ENCODE data around the gene GOLT1B. TPM values are rescaled to one million over a fixed set of nuclear protein-coding genes. Genes with fewer than 3 reads are reported as not detected.
A peak's percentile ranks its signal among the peaks of the same experiment; 100 is the strongest.

The GOLT1B gene
- total RNA-seq, 1 experiment from 2014 or later: 58.6 TPM

DNA sequence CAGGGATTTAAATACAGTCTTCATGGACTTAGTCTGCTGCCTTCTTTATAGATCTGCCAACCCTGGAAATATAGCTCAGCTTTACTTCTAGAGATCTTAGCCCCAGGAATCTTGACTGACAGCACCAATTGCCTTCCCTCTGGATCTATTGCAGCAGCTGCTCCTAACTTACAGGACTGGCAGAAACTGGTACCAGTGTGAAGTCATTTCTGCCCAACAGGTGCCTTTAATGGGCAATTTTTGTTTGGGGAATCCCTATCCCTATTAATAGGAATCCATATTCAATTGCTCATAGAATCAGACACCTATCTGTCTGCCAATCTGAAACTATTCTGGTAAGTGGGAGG is 51.7 kb downstream of the GOLT1B start:
- Mint-ChIP-seq H3K27me3 (ENCODE audit: insufficient read depth, unreplicated experiment) (no peaks in the 10 kb centered on the region), H3K4me3 (ENCODE audit: unreplicated experiment) (no peak overlapping the region), H3K27ac (ENCODE audit: low read depth, unreplicated experiment) (no peak overlapping the region), H3K4me1 (ENCODE audit: insufficient read depth, unreplicated experiment) (no peaks in the 10 kb centered on the region), H3K36me3 (ENCODE audit: insufficient read depth, unreplicated experiment) (no peaks in the 10 kb centered on the region), H3K9me3 (ENCODE audit: unreplicated experiment) (no peaks in the 10 kb centered on the region)
- TF ChIP-seq, protein P1, sequence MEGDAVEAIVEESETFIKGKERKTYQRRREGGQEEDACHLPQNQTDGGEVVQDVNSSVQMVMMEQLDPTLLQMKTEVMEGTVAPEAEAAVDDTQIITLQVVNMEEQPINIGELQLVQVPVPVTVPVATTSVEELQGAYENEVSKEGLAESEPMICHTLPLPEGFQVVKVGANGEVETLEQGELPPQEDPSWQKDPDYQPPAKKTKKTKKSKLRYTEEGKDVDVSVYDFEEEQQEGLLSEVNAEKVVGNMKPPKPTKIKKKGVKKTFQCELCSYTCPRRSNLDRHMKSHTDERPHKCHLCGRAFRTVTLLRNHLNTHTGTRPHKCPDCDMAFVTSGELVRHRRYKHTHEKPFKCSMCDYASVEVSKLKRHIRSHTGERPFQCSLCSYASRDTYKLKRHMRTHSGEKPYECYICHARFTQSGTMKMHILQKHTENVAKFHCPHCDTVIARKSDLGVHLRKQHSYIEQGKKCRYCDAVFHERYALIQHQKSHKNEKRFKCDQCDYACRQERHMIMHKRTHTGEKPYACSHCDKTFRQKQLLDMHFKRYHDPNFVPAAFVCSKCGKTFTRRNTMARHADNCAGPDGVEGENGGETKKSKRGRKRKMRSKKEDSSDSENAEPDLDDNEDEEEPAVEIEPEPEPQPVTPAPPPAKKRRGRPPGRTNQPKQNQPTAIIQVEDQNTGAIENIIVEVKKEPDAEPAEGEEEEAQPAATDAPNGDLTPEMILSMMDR (IDR thresholded peaks at IDR 0.05; ENCODE audit: unreplicated experiment): no peak
- DNase-seq (ENCODE audit: unreplicated experiment): no peak
- POLR2A ChIA-PET: no interaction called here
- CTCF ChIA-PET: no interaction called here
- intact Hi-C loops (cut with micrococcal nuclease): no loop called here
- BruUV-seq (replicated peaks): no TSS peak

DNA sequence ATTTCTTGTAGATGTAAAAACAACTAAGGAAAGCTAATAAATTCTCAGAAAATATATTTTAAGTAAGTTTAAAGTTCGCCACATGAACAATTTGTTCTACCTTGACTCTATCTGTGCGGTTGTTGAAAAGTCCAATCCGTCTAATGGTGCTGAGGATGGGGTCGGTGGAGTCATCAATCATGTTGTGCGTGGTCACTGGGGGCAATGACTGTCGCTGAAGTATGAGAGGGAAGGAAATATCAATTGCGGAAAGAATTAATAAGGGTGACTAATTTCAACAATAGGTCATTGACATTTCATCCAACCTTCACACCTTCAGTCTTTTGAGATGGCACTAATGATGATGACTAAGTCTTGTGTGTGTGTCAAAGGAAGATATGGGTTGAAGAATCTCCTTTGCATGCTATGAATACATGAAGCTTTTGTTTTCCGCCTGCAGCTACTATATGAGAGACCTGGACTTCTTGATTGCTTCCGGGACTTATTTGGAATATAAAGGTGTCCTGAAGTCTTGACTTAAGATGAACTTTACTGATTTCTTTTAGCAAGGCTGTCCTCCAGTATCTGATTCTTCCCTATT is 56.6 kb downstream of the GOLT1B start:
- no peak for DNase-seq (ENCODE audit: unreplicated experiment)
- POLR2A ChIA-PET: interaction anchor here (1.2 to 3.9 kb wide), 6 partner anchors 20 to 68 kb away, joined by 3 to 54 read pairs (median 4); partner anchors contain the start of genes GOLT1B and RECQL
- H3K4me1 Mint-ChIP-seq (ENCODE audit: insufficient read depth, unreplicated experiment): peaks cover 15% of the 10 kb centered on the region
- H3K27ac Mint-ChIP-seq (ENCODE audit: low read depth, unreplicated experiment): peak overlapping the region; percentile 16
- CTCF ChIA-PET: interaction anchor here (0.6 kb wide), 1 partner anchor 57 kb away, joined by 3 read pairs; no protein-coding TSS in a partner anchor
- BruUV-seq (replicated peaks): no TSS peak
- intact Hi-C loops (cut with micrococcal nuclease): no loop called here
- no peaks in the 10 kb centered on the region for H3K36me3 Mint-ChIP-seq (ENCODE audit: insufficient read depth, unreplicated experiment)
- no peaks in the 10 kb centered on the region for H3K9me3 Mint-ChIP-seq (ENCODE audit: unreplicated experiment)
- TF ChIP-seq, protein P1 (IDR thresholded peaks at IDR 0.05; ENCODE audit: unreplicated experiment): no peak
- no peak overlapping the region for H3K4me3 Mint-ChIP-seq (ENCODE audit: unreplicated experiment)
- no peaks in the 10 kb centered on the region for H3K27me3 Mint-ChIP-seq (ENCODE audit: insufficient read depth, unreplicated experiment)

DNA sequence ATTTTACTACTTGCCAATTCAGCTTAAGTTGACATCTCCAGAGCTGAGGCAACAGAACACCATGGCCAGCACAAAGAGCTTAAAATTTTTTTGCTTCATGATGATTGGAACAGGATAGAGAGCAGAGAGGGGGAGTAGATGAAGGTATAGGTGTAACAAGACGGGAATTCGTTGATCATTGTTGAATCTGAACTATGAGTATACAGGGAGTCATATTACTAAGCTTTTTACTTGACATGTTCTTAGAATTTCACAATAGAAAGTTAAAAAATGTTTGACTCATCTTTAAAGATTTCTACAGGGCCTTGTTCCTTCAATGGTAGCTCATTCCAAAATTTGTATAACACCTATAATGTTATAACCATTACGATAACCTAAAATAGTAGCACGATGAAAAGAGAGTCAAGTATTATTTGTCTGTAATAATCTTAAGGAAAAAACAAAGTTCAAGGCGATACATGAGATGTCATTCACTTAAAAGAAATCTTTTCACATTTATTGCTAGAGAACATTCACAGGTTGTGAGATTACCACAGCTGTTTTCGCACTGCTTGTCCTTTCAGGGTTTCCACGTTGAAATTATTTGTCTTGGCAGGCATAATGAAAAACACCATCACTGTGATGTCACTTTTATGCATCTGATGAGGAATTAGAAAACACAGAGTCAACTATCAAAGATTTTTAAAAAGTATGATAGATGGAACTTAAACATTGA is 58.4 kb downstream of the GOLT1B start:
- POLR2A ChIA-PET: interaction anchor here (0.7 to 3.9 kb wide), 23 partner anchors 9 to 716 kb away, joined by 3 to 54 read pairs (median 4); partner anchors contain the start of genes CMAS, GOLT1B, LDHB and RECQL
- intact Hi-C loops (cut with micrococcal nuclease): no loop called here
- peak; percentile 89 for DNase-seq (ENCODE audit: unreplicated experiment)
- TF ChIP-seq, protein P1 (IDR thresholded peaks at IDR 0.05; ENCODE audit: unreplicated experiment): no peak
- BruUV-seq (replicated peaks): no TSS peak
- Mint-ChIP-seq H3K9me3 (ENCODE audit: unreplicated experiment) (no peaks in the 10 kb centered on the region), H3K36me3 (ENCODE audit: insufficient read depth, unreplicated experiment) (no peaks in the 10 kb centered on the region), H3K27me3 (ENCODE audit: insufficient read depth, unreplicated experiment) (no peaks in the 10 kb centered on the region), H3K4me1 (ENCODE audit: insufficient read depth, unreplicated experiment) (peaks cover 15% of the 10 kb centered on the region), H3K4me3 (ENCODE audit: unreplicated experiment) (peak overlapping the region; percentile 61), H3K27ac (ENCODE audit: low read depth, unreplicated experiment) (peak overlapping the region; percentile 97)
- CTCF ChIA-PET: interaction anchor here (0.7 to 1.3 kb wide), 4 partner anchors 14 to 50 kb away, joined by 3 to 4 read pairs (median 3); no protein-coding TSS in a partner anchor

- no peaks in the 10 kb centered on the region for H3K9me3 Mint-ChIP-seq (ENCODE audit: unreplicated experiment)
- H3K27me3 Mint-ChIP-seq (ENCODE audit: insufficient read depth, unreplicated experiment): no peaks in the 10 kb centered on the region
- peaks cover 15% of the 10 kb centered on the region for H3K4me1 Mint-ChIP-seq (ENCODE audit: insufficient read depth, unreplicated experiment)
- ChIA-PET CTCF (interaction anchor here (0.6 to 1.5 kb wide), 6 partner anchors 12 to 295 kb away, joined by 3 to 5 read pairs (median 3); no protein-coding TSS in a partner anchor), POLR2A (interaction anchor here (0.7 to 3.9 kb wide), 9 partner anchors 7 to 96 kb away, joined by 3 to 54 read pairs (median 5); partner anchors contain the start of genes GOLT1B, LDHB, RECQL and SPX)
- intact Hi-C loops (cut with micrococcal nuclease): no loop called here
- no TSS peak for BruUV-seq (replicated peaks)
- no peaks in the 10 kb centered on the region for H3K36me3 Mint-ChIP-seq (ENCODE audit: insufficient read depth, unreplicated experiment)
- TF ChIP-seq, protein P1 (IDR thresholded peaks at IDR 0.05; ENCODE audit: unreplicated experiment): no peak
- no peak overlapping the region for H3K4me3 Mint-ChIP-seq (ENCODE audit: unreplicated experiment)
- peak overlapping the region; percentile 97 for H3K27ac Mint-ChIP-seq (ENCODE audit: low read depth, unreplicated experiment)
- no peak for DNase-seq (ENCODE audit: unreplicated experiment)
Measured at GRCh38 chr12:21561158-21561557, 59.6 kb downstream of the GOLT1B start.
